ENCODE measurements around the gene PRRT1B. TPM values are rescaled to one million over a fixed set of nuclear protein-coding genes. Genes with fewer than 3 reads are reported as not detected.

The PRRT1B gene
- total and polyA plus RNA-seq, 4 donors: 0.96 to 7.9 (median 3.8) TPM

- H3K9me3 ChIP-seq (ENCODE audit: control insufficient read depth in 4 of 4, insufficient read depth in 3 of 4, low read length in 3 of 4): no peaks in the 10 kb centered on the region
- WGBS, 2 donors: 86 to 91% methylated on average over 17 of the region's 17 CpGs
- no peak overlapping the region for H3K9ac ChIP-seq (ENCODE audit: insufficient read depth in 1 of 2, low read length in 2 of 2)
- DNase-seq (no peak), ATAC-seq (ENCODE audit: insufficient read depth, low FRiP score) (no peak)
- no peaks in the 10 kb centered on the region for H3K4me1 ChIP-seq (ENCODE audit: control insufficient read depth in 5 of 5, insufficient read depth in 5 of 5, low read length in 5 of 5)
- H3K27ac ChIP-seq (ENCODE audit: low read depth in 1 of 2, low read length in 1 of 2): no peak overlapping the region
- H3K27me3 ChIP-seq (ENCODE audit: control insufficient read depth in 3 of 3, insufficient read depth in 3 of 3, low read length in 2 of 3): no peaks in the 10 kb centered on the region
- TF ChIP-seq CTCF (IDR thresholded peaks at IDR 0.05; ENCODE audit: control extremely low read depth, extremely low read depth): no peak
- no peak overlapping the region for H3K4me3 ChIP-seq
- peaks cover 6 to 54% (median 10%) of the 10 kb centered on the region in 4 donors for H3K36me3 ChIP-seq (ENCODE audit: control insufficient read depth in 4 of 4, insufficient read depth in 4 of 4, low read length in 4 of 4)
Observed at GRCh38 chr9:131574730-131575640, 29.7 kb downstream of the PRRT1B start.

- ATAC-seq (ENCODE audit: insufficient read depth, low FRiP score) (no peak), DNase-seq (no peak)
- WGBS, 2 donors: 94 to 95% methylated on average over 23 of the region's 23 CpGs
- Histone ChIP-seq H3K4me3 (no peak overlapping the region), H3K4me1 (ENCODE audit: control insufficient read depth in 5 of 5, insufficient read depth in 5 of 5, low read length in 5 of 5) (no peaks in the 10 kb centered on the region), H3K27ac (ENCODE audit: low read depth in 1 of 2, low read length in 1 of 2) (no peak overlapping the region), H3K36me3 (ENCODE audit: control insufficient read depth in 4 of 4, insufficient read depth in 4 of 4, low read length in 4 of 4) (peaks cover 7 to 59% (median 12%) of the 10 kb centered on the region in 4 donors), H3K9ac (ENCODE audit: insufficient read depth in 1 of 2, low read length in 2 of 2) (no peak overlapping the region), H3K9me3 (ENCODE audit: control insufficient read depth in 4 of 4, insufficient read depth in 3 of 4, low read length in 3 of 4) (no peaks in the 10 kb centered on the region), H3K27me3 (ENCODE audit: control insufficient read depth in 3 of 3, insufficient read depth in 3 of 3, low read length in 2 of 3) (no peaks in the 10 kb centered on the region)
- no peak for TF ChIP-seq CTCF (IDR thresholded peaks at IDR 0.05; ENCODE audit: control extremely low read depth, extremely low read depth)
Observed at GRCh38 chr9:131575946-131576853, 30.9 kb downstream of the PRRT1B start.

- H3K36me3 ChIP-seq (ENCODE audit: control insufficient read depth in 4 of 4, insufficient read depth in 4 of 4, low read length in 4 of 4): peaks cover 13 to 62% (median 16%) of the 10 kb centered on the region in 4 donors
- 84 to 89% methylated on average over 25 of the region's 25 CpGs for WGBS, 2 donors
Observed at GRCh38 chr9:131577005-131578000, 32.0 kb downstream of the PRRT1B start.

More at GRCh38 chr9:131577005-131578000, 32.0 kb downstream of the PRRT1B start:
- H3K4me3 ChIP-seq: no peak overlapping the region
- H3K27ac ChIP-seq (ENCODE audit: low read depth in 1 of 2, low read length in 1 of 2): no peak overlapping the region
- no peak for DNase-seq
- H3K4me1 ChIP-seq (ENCODE audit: control insufficient read depth in 5 of 5, insufficient read depth in 5 of 5, low read length in 5 of 5): no peaks in the 10 kb centered on the region
- no peak for ATAC-seq (ENCODE audit: insufficient read depth, low FRiP score)
- TF ChIP-seq CTCF (IDR thresholded peaks at IDR 0.05; ENCODE audit: control extremely low read depth, extremely low read depth): no peak
- no peaks in the 10 kb centered on the region for H3K27me3 ChIP-seq (ENCODE audit: control insufficient read depth in 3 of 3, insufficient read depth in 3 of 3, low read length in 2 of 3)
- H3K9ac ChIP-seq (ENCODE audit: insufficient read depth in 1 of 2, low read length in 2 of 2): no peak overlapping the region
- H3K9me3 ChIP-seq (ENCODE audit: control insufficient read depth in 4 of 4, insufficient read depth in 3 of 4, low read length in 3 of 4): no peaks in the 10 kb centered on the region

Measured in lung (tissue), 12 donors.